Natural killer cell (primary cell): Measurements from ENCODE around the gene OXSR1. TPM values are rescaled to one million over a fixed set of nuclear protein-coding genes. Genes with fewer than 3 reads are reported as not detected.
A peak's percentile ranks its signal among the peaks of the same experiment; 100 is the strongest.

Source experiments
- ATAC-seq, 3 donors: fragments of 150-1000 bp in 2 of 3; fragments of 200-7000 bp in 1 of 3; cut with Tn5 transposase; 1 replicate in 1 of 3; 2 replicates in 2 of 3; pipeline ENCODE4 v1.10.0; 2021; ENCODE audit warnings: mild to moderate bottlenecking in 2 of 3, moderate library complexity in 2 of 3
- DNase-seq, 2 donors: peaks; one replicate each; pipeline versions ENCODE4 v3.0.0 to v3.0.0-alpha.2; 2013 to 2021; ENCODE audit warnings: mixed read lengths in 1 of 2
- H3K27ac ChIP-seq: one replicate; pipeline ENCODE4 v1.5.1; 2013; ENCODE audit warnings: mild to moderate bottlenecking, low read length
- H3K27me3 ChIP-seq: one replicate; pipeline ENCODE4 v1.6.1; 2013; ENCODE audit warnings: low read length; ENCODE audit not compliant: control insufficient read depth, insufficient read depth
- H3K36me3 ChIP-seq: one replicate; pipeline ENCODE4 v1.6.1; 2013; ENCODE audit warnings: low read length; ENCODE audit not compliant: control insufficient read depth, insufficient read depth
- H3K4me1 ChIP-seq: one replicate; pipeline ENCODE4 v1.6.1; 2013; ENCODE audit warnings: low read length; ENCODE audit not compliant: control insufficient read depth, insufficient read depth
- H3K4me3 ChIP-seq: one replicate; pipeline ENCODE4 v1.5.1; 2013; ENCODE audit warnings: low read length
- H3K9me3 ChIP-seq: one replicate; pipeline ENCODE4 v1.6.1; 2013; ENCODE audit warnings: low read length; ENCODE audit not compliant: control insufficient read depth, insufficient read depth
- H3K27ac Mint-ChIP-seq, 2 donors: one replicate each; pipeline ENCODE4 v1.8.0; 2022; ENCODE audit warnings: mild to moderate bottlenecking in 2 of 2, mixed read lengths in 2 of 2, moderate library complexity in 1 of 2
- H3K27me3 Mint-ChIP-seq, 2 donors: one replicate each; pipeline ENCODE4 v1.8.0; 2022; ENCODE audit warnings: low read depth in 2 of 2, mixed read lengths in 2 of 2
- H3K36me3 Mint-ChIP-seq: one replicate; pipeline ENCODE4 v1.8.0; 2022; ENCODE audit warnings: mixed read lengths
- H3K4me1 Mint-ChIP-seq, 2 donors: one replicate each; pipeline ENCODE4 v1.8.0; 2022; ENCODE audit warnings: mixed read lengths in 2 of 2
- H3K4me3 Mint-ChIP-seq: one replicate; pipeline ENCODE4 v1.8.0; 2022; ENCODE audit warnings: mild to moderate bottlenecking, moderate library complexity, mixed read lengths
- H3K9me3 Mint-ChIP-seq, 2 donors: one replicate each; pipeline ENCODE4 v1.8.0; 2022; ENCODE audit warnings: mixed read lengths in 2 of 2
- WGBS: methylation state at CpG from one replicate; pipeline ENCODE4 v1.1.7; 2013; ENCODE audit warnings: missing lambda C conversion rate; ENCODE audit not compliant: insufficient coverage; 5-methylcytosine and 5-hydroxymethylcytosine counted together
- intact Hi-C: fragments of 100-400 bp; cut with micrococcal nuclease; formaldehyde crosslinking; loops from one replicate; pipeline ENCODE4 v1.14.2; 2022
- total RNA-seq, 4 donors: library from RNA; stranded (reverse); fragments of 120-200 nt in 1 of 4; gene quantifications; one replicate each; pipeline versions ENCODE4 v1.2.3 to v1.2.4, GENCODE V29; 2013 to 2022
- TF ChIP-seq, protein P1 (sequence below): fragments of 200-600 bp; IDR thresholded peaks from one replicate; pipeline ENCODE4 v1.8.0; 2022; ENCODE audit warnings: antibody characterized with exemption

Gene OXSR1
- total RNA-seq, result 10 to 100 TPM; 37.2 to 46.1 (median 44.0) TPM
- total RNA-seq (2013), result 37.0 TPM

- Histone ChIP-seq H3K9me3 (no peaks in the 10 kb centered on the region), H3K4me3 (peak within 1 kb of the TSS; percentile 94), H3K27me3 (no peaks in the 10 kb centered on the region), H3K27ac (peak within 1 kb of the TSS; percentile 100), H3K4me1 (peaks cover 17% of the 10 kb centered on the region), H3K36me3 (no peaks in the 10 kb centered on the region)
- peak within 1 kb of the TSS; percentile 95 for H3K4me3 Mint-ChIP-seq
- TF ChIP-seq, protein P1, sequence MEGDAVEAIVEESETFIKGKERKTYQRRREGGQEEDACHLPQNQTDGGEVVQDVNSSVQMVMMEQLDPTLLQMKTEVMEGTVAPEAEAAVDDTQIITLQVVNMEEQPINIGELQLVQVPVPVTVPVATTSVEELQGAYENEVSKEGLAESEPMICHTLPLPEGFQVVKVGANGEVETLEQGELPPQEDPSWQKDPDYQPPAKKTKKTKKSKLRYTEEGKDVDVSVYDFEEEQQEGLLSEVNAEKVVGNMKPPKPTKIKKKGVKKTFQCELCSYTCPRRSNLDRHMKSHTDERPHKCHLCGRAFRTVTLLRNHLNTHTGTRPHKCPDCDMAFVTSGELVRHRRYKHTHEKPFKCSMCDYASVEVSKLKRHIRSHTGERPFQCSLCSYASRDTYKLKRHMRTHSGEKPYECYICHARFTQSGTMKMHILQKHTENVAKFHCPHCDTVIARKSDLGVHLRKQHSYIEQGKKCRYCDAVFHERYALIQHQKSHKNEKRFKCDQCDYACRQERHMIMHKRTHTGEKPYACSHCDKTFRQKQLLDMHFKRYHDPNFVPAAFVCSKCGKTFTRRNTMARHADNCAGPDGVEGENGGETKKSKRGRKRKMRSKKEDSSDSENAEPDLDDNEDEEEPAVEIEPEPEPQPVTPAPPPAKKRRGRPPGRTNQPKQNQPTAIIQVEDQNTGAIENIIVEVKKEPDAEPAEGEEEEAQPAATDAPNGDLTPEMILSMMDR, result no peak
- ATAC-seq (peak; percentile 86 to 96 (median 87)), DNase-seq (peak; percentile 97 to 100)
- intact Hi-C loops, result loop anchor here (1.0 kb wide), 2 partner anchors 28 to 126 kb away; partner anchors contain the start of genes ACAA1 and DLEC1
- WGBS, result under 1% methylated on average over 57 of the region's 57 CpGs
- no peaks in the 10 kb centered on the region for H3K27me3 Mint-ChIP-seq
- H3K4me1 Mint-ChIP-seq, result peaks cover 31 to 53% of the 10 kb centered on the region in 2 donors
- H3K9me3 Mint-ChIP-seq, result no peaks in the 10 kb centered on the region
- H3K36me3 Mint-ChIP-seq, result no peaks in the 10 kb centered on the region
- H3K27ac Mint-ChIP-seq, result peak within 1 kb of the TSS; percentile 99 to 100
Observed at GRCh38 chr3:38164952-38165721, at the start of gene OXSR1. Gene OXSR1 (plus strand): TSS chr3:38165537. CDS start chr3:38165877, 340 bp downstream.

DNA sequence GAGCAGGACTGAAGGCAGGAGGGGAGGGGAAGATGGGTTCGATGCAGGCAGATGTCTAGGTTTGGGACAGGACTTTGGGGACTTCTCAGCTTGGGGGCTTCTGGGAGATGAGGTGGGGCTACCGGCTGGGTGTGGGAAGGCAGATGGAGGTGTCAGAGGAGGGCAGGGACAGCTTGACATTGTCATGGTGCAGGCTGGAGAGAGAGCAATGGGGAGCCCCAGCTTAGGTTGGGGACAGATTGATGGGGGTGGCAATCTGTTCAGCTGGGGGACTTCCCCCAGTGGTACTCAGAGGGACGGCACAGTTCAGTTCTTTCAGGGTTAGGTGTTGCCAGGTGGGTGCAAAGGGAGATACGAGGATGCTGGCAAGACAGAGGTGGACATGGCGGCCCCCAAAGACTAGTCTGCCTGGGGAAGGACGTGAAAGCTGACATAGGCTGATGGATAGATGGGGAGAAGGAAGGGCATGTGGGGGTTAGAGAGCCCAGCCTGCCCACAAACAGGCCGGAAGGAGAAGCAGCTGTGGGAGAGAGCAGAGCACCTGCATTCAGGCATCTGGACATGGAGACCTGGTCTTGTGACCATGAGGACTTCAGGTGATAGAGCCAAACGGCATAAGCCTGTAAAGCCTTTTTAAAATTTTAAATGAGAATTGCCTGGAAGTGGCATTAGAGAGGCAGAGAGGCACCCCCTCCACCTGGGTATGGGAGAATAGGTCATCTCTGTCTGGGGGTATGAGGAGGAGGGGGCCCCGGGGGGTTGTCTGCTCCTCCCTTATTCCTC lies 49.5 kb upstream of the OXSR1 start:
- Histone ChIP-seq H3K27ac (no peak overlapping the region), H3K4me3 (no peak overlapping the region), H3K4me1 (peaks cover 3% of the 10 kb centered on the region), H3K9me3 (no peaks in the 10 kb centered on the region), H3K36me3 (peaks cover 8% of the 10 kb centered on the region), H3K27me3 (no peaks in the 10 kb centered on the region)
- intact Hi-C loops, result loop anchor here (5.0 kb wide), 2 partner anchors 181 to 226 kb away; no protein-coding TSS in a partner anchor
- TF ChIP-seq, protein P1, result no peak
- Mint-ChIP-seq H3K27me3 (no peaks in the 10 kb centered on the region), H3K36me3 (no peaks in the 10 kb centered on the region), H3K4me1 (peaks cover 0 to 30% of the 10 kb centered on the region in 2 donors), H3K9me3 (no peaks in the 10 kb centered on the region), H3K4me3 (no peak overlapping the region), H3K27ac (peak overlapping the region in 1 of 2 donors; percentile 81)
- DNase-seq, result no peak
- no peak for ATAC-seq
- 47% methylated on average over 8 of the region's 9 CpGs for WGBS

DNA sequence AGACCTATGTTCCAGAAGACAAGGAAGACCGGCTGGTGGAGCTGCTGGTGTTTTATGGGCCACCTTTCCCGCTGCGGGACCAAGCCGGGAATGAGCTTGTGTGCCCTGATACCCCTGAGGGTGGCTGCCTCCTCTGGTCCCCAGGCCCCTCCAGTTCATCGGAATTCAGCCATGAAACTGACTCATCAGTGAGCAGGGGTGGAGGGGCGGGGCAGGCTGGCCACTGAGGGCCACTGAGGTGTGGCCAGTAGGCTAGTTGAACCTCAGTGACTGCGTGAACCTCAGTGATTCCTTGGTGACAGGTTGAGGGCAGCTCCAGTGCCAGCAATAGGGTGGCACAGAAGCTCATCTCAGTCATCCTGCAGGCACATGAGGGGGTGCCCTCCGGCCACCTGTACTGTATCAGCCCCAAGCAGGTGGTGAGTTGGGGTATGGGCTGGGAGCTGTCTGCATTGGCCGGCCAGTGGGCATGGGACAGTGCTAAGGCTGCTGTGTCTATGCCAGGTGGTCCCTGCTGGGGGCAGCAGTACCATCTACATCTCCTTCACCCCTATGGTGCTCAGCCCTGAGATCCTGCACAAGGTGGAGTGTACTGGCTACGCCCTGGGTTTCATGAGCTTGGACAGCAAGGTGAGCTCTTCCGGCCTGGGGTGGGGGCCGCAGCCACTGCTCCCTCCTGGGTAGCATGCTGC lies 48.7 kb upstream of the OXSR1 start:
- H3K27me3 Mint-ChIP-seq, result no peaks in the 10 kb centered on the region
- intact Hi-C loops, result loop anchor here (5.0 kb wide), 2 partner anchors 181 to 226 kb away; no protein-coding TSS in a partner anchor
- TF ChIP-seq, protein P1, result no peak
- H3K36me3 Mint-ChIP-seq, result no peaks in the 10 kb centered on the region
- 94% methylated on average over 12 of the region's 12 CpGs for WGBS
- Histone ChIP-seq H3K4me3 (no peak overlapping the region), H3K36me3 (peaks cover 16% of the 10 kb centered on the region), H3K27me3 (no peaks in the 10 kb centered on the region), H3K4me1 (peaks cover 3% of the 10 kb centered on the region), H3K9me3 (no peaks in the 10 kb centered on the region), H3K27ac (no peak overlapping the region)
- DNase-seq (no peak), ATAC-seq (no peak)
- no peaks in the 10 kb centered on the region for H3K9me3 Mint-ChIP-seq
- no peak overlapping the region for H3K27ac Mint-ChIP-seq
- H3K4me3 Mint-ChIP-seq, result no peak overlapping the region
- peaks cover 0 to 33% of the 10 kb centered on the region in 2 donors for H3K4me1 Mint-ChIP-seq
